MCF 10A (cell line): ENCODE results near the gene SLC35A2. TPM values are rescaled to one million over a fixed set of nuclear protein-coding genes. Genes with fewer than 3 reads are reported as not detected.

Experiments
- BruUV-seq: library from RNA; stranded (reverse); fragments of 400-500 nt; replicated peaks from 2 replicates; lab custom pipeline; 2021; lab: Mats Ljungman, UMichigan
- CTCF ChIA-PET: fragments of 300-600 bp; sonication (Branson Sonifier 250); formaldehyde crosslinking; extraction: SDS; loops from one replicate; lab custom pipeline; 2021; ENCODE audit warnings: antibody characterized with exemption, inconsistent platforms; lab: Yijun Ruan, JAX
- POLR2A ChIA-PET: fragments of 300-600, 350-650 bp; sonication (Branson Sonifier 250); formaldehyde crosslinking; extraction: SDS; loops from one replicate; lab custom pipeline; 2020; ENCODE audit warnings: antibody characterized with exemption, inconsistent platforms; lab: Yijun Ruan, JAX
- DNase-seq: peaks from one replicate; pipeline ENCODE4 v3.0.0-alpha.2; 2018; ENCODE audit not compliant: unreplicated experiment
- H3K27ac Mint-ChIP-seq: one replicate; pipeline ENCODE4 v1.8.0; 2022; ENCODE audit warnings: mild to moderate bottlenecking, low read depth, mixed read lengths; ENCODE audit not compliant: unreplicated experiment
- H3K27me3 Mint-ChIP-seq: one replicate; pipeline ENCODE4 v1.8.0; 2022; ENCODE audit warnings: mixed read lengths; ENCODE audit not compliant: insufficient read depth, unreplicated experiment
- H3K36me3 Mint-ChIP-seq: one replicate; pipeline ENCODE4 v1.8.0; 2022; ENCODE audit warnings: mild to moderate bottlenecking, moderate library complexity, mixed read lengths; ENCODE audit not compliant: insufficient read depth, unreplicated experiment
- H3K4me1 Mint-ChIP-seq: one replicate; pipeline ENCODE4 v1.8.0; 2022; ENCODE audit warnings: mixed read lengths; ENCODE audit not compliant: insufficient read depth, unreplicated experiment
- H3K4me3 Mint-ChIP-seq: one replicate; pipeline ENCODE4 v1.8.0; 2022; ENCODE audit warnings: mild to moderate bottlenecking, moderate library complexity, mixed read lengths; ENCODE audit not compliant: unreplicated experiment
- H3K9me3 Mint-ChIP-seq: one replicate; pipeline ENCODE4 v1.8.0; 2022; ENCODE audit warnings: mixed read lengths; ENCODE audit not compliant: unreplicated experiment
- intact Hi-C: fragments of 100-400 bp; cut with micrococcal nuclease; formaldehyde crosslinking; loops from 2 replicates; pipeline ENCODE4 v1.14.1; 2022
- total RNA-seq: library from RNA; stranded (reverse); gene quantifications from 2 replicates; pipeline ENCODE4 v1.2.3, GENCODE V29; 2022
- TF ChIP-seq, protein P1 (sequence below): fragments of 200-600 bp; IDR thresholded peaks from one replicate; pipeline ENCODE4 v1.8.0; 2022; ENCODE audit warnings: antibody characterized with exemption, mild to moderate bottlenecking; ENCODE audit not compliant: unreplicated experiment

Gene SLC35A2
- total RNA-seq, 1 experiment from 2014 or later: 43.5 TPM

DNA sequence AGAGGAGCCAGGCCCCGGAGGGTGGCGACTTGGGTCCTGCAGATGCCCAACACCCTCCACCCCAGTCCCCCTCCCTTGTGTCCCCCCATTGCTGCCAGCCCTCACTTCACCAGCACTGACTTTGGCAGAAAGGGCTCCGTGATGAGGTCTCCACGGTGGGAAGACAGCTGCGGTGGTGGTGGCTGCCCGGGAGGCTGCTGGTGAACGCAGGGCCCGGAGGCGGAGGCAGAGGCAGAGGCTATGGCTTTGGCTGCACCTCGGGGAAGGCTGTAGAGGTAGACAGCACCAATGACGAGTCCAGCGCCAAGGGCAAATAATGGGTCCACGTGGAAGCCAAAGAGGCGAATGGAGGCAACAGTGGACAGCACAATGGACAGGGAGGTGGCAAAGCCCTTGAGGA, 6.8 kb downstream of the SLC35A2 start:
- H3K27me3 Mint-ChIP-seq: no peaks in the 10 kb centered on the region
- CTCF ChIA-PET: no interaction called here
- DNase-seq: no peak
- H3K36me3 Mint-ChIP-seq: peaks cover 55% of the 10 kb centered on the region
- H3K9me3 Mint-ChIP-seq: no peaks in the 10 kb centered on the region
- H3K27ac Mint-ChIP-seq: no peak overlapping the region
- intact Hi-C loops: no loop called here
- POLR2A ChIA-PET: no interaction called here
- H3K4me3 Mint-ChIP-seq: no peak overlapping the region
- TF ChIP-seq, protein P1, sequence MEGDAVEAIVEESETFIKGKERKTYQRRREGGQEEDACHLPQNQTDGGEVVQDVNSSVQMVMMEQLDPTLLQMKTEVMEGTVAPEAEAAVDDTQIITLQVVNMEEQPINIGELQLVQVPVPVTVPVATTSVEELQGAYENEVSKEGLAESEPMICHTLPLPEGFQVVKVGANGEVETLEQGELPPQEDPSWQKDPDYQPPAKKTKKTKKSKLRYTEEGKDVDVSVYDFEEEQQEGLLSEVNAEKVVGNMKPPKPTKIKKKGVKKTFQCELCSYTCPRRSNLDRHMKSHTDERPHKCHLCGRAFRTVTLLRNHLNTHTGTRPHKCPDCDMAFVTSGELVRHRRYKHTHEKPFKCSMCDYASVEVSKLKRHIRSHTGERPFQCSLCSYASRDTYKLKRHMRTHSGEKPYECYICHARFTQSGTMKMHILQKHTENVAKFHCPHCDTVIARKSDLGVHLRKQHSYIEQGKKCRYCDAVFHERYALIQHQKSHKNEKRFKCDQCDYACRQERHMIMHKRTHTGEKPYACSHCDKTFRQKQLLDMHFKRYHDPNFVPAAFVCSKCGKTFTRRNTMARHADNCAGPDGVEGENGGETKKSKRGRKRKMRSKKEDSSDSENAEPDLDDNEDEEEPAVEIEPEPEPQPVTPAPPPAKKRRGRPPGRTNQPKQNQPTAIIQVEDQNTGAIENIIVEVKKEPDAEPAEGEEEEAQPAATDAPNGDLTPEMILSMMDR: no peak
- no TSS peak for BruUV-seq
- H3K4me1 Mint-ChIP-seq: no peaks in the 10 kb centered on the region

DNA sequence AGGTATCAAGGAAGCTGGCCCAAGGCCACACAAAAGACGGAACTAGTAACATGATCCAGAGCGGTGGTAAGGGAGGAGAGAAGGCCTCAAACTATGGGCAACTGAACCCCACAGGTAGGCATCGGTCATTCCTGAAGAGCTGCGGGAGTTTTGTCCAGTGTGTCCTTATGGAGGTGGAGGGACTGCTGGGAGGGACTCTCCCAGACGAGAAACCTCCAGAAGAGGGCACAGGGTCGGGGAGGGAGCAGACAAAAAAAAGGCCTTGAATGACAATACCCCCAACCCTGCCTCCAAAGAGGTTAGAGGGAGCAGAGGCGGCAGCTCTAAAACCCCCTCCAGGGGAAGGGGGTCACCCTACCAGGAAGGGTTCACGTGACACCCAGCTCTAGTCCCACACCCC, 7.3 kb downstream of the SLC35A2 start:
- H3K4me3 Mint-ChIP-seq: no peak overlapping the region
- intact Hi-C loops: no loop called here
- BruUV-seq: no TSS peak
- H3K4me1 Mint-ChIP-seq: no peaks in the 10 kb centered on the region
- no peaks in the 10 kb centered on the region for H3K9me3 Mint-ChIP-seq
- ChIA-PET CTCF (interaction anchor here (0.7 to 0.9 kb wide), 2 partner anchors 11 to 13 kb away, joined by 3 to 6 read pairs; no protein-coding TSS in a partner anchor), POLR2A (interaction anchor here (0.5 to 1.4 kb wide), 2 partner anchors 8 to 12 kb away, joined by 4 to 5 read pairs; partner anchors contain the start of gene SLC35A2)
- TF ChIP-seq, protein P1: no peak
- H3K27ac Mint-ChIP-seq: no peak overlapping the region
- no peak for DNase-seq
- H3K36me3 Mint-ChIP-seq: peaks cover 59% of the 10 kb centered on the region
- no peaks in the 10 kb centered on the region for H3K27me3 Mint-ChIP-seq

DNA sequence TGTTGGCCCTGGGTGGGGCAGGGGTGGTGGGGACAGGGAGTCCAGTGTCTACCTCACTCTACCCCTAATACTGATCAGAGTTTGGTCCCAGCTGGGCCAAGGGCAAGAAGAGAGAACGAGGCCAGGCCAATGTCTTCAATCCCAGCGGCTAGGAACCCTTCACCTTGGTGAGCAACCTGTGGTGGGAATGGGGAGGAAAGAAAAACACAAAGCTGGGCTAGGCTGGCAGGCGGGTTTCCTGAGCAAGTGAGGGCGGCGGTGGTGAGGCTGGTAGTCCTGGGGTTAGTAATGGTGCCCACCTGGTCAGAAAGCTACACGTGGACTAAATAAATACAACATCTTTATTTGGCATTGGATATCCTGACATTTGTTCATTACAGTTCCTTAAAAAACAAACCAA, 8.2 kb downstream of the SLC35A2 start:
- ChIA-PET CTCF (interaction anchor here (0.6 to 1.1 kb wide), 5 partner anchors 8 to 142 kb away, joined by 3 to 6 read pairs (median 4); partner anchors contain the start of genes GLOD5 and SLC35A2), POLR2A (interaction anchor here (1.4 to 1.5 kb wide), 2 partner anchors 9 to 12 kb away, joined by 5 read pairs; partner anchors contain the start of gene SLC35A2)
- no TSS peak for BruUV-seq
- TF ChIP-seq, protein P1: no peak
- DNase-seq: no peak
- Mint-ChIP-seq H3K36me3 (peaks cover 56% of the 10 kb centered on the region), H3K27me3 (no peaks in the 10 kb centered on the region), H3K4me3 (no peak overlapping the region), H3K4me1 (no peaks in the 10 kb centered on the region), H3K9me3 (no peaks in the 10 kb centered on the region), H3K27ac (no peak overlapping the region)
- intact Hi-C loops: no loop called here

DNA sequence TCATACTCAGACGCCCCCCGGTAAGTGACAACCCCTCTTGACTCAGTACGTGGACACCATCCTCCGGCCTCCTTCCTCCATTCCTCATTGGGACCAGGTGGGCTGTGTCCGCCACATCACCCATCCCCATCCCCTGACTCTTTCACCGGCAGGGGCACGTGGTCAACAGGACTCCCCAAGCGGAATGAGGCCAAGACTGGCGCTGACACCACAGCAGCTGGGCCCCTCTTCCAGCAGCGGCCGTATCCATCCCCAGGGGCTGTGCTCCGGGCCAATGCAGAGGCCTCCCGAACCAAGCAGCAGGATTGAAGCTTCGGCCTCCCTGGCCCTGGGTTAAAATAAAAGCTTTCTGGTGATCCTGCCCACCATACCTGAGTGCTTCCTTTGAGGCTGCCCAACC, 8.7 kb downstream of the SLC35A2 start:
- Mint-ChIP-seq H3K4me1 (no peaks in the 10 kb centered on the region), H3K36me3 (peaks cover 51% of the 10 kb centered on the region), H3K4me3 (no peak overlapping the region), H3K27ac (no peak overlapping the region), H3K9me3 (no peaks in the 10 kb centered on the region), H3K27me3 (no peaks in the 10 kb centered on the region)
- BruUV-seq: no TSS peak
- DNase-seq: no peak
- TF ChIP-seq, protein P1: no peak
- intact Hi-C loops: no loop called here
- ChIA-PET CTCF (interaction anchor here (0.6 to 1.1 kb wide), 3 partner anchors 9 to 141 kb away, joined by 3 to 4 read pairs (median 4); partner anchors contain the start of genes GLOD5 and SLC35A2), POLR2A (interaction anchor here (1.4 to 1.5 kb wide), 2 partner anchors 9 to 12 kb away, joined by 5 read pairs; partner anchors contain the start of gene SLC35A2)
